SH-SY5Y (cell line): ENCODE results near the gene ZNF778.

Source experiments
- GATA2 ChIP-seq: IDR thresholded peaks from 2 replicates; pipeline ENCODE4 v1.6.1; 2011; ENCODE audit warnings: mild to moderate bottlenecking, low read depth, low read length
- GATA3 ChIP-seq: IDR thresholded peaks from 2 replicates; pipeline ENCODE4 v1.6.1; 2011; ENCODE audit warnings: low read depth, mild to moderate bottlenecking, low read length, moderate library complexity

GRCh38 chr16:89176717-89177116 lies 40.8 kb upstream of the ZNF778 start:
- no peak for TF ChIP-seq GATA2
- TF ChIP-seq GATA3 = no peak
